ENCODE measurements around the gene TBCEL. TPM values are rescaled to one million over a fixed set of nuclear protein-coding genes. Genes with fewer than 3 reads are reported as not detected.
A peak's percentile ranks its signal among the peaks of the same experiment; 100 is the strongest.

The TBCEL gene
- total RNA-seq, 1 donor from 2014 or later: 31.2 TPM

DNA sequence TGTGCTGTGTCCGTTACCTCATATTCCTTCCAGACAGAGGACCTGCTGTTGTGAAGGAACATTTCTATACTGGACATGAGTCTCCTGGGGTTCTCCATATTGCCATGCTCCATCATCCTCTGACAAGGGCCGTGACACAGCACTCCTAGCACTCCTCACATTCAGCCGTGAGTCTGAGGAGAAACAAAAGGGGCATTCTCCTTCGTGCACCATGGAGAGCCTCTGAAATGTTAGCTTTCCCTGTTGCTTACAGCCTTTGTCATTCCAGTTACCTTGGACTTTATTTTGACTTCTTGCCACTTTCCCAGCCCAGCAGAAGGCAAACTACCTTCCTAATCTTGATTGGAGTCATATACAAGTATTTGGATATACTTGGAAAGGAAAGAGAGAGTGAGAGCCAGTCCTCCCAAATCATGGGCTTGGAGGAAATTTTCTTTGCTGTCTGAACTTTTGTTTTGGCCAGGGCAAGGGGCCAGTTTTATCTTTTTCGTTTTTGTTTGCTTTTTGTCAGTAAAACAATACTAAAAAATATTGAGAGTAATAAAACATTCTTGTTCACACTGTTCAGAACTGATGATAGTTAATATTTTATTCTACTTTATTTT is 48.0 kb downstream of the TBCEL start:
- H3K9me3 Mint-ChIP-seq (ENCODE audit: unreplicated experiment): no peaks in the 10 kb centered on the region
- peaks cover 18% of the 10 kb centered on the region for H3K36me3 Mint-ChIP-seq (ENCODE audit: low read depth, unreplicated experiment)
- H3K4me1 Mint-ChIP-seq (ENCODE audit: unreplicated experiment): peaks cover 10% of the 10 kb centered on the region
- TF ChIP-seq, protein P1, sequence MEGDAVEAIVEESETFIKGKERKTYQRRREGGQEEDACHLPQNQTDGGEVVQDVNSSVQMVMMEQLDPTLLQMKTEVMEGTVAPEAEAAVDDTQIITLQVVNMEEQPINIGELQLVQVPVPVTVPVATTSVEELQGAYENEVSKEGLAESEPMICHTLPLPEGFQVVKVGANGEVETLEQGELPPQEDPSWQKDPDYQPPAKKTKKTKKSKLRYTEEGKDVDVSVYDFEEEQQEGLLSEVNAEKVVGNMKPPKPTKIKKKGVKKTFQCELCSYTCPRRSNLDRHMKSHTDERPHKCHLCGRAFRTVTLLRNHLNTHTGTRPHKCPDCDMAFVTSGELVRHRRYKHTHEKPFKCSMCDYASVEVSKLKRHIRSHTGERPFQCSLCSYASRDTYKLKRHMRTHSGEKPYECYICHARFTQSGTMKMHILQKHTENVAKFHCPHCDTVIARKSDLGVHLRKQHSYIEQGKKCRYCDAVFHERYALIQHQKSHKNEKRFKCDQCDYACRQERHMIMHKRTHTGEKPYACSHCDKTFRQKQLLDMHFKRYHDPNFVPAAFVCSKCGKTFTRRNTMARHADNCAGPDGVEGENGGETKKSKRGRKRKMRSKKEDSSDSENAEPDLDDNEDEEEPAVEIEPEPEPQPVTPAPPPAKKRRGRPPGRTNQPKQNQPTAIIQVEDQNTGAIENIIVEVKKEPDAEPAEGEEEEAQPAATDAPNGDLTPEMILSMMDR (IDR thresholded peaks at IDR 0.05; ENCODE audit: unreplicated experiment): no peak
- no peak for DNase-seq (ENCODE audit: low spot score)
- peak overlapping the region; percentile 9 for H3K27ac Mint-ChIP-seq (ENCODE audit: unreplicated experiment)
- H3K4me3 Mint-ChIP-seq (ENCODE audit: unreplicated experiment): no peak overlapping the region
- no peaks in the 10 kb centered on the region for H3K27me3 Mint-ChIP-seq (ENCODE audit: unreplicated experiment)

DNA sequence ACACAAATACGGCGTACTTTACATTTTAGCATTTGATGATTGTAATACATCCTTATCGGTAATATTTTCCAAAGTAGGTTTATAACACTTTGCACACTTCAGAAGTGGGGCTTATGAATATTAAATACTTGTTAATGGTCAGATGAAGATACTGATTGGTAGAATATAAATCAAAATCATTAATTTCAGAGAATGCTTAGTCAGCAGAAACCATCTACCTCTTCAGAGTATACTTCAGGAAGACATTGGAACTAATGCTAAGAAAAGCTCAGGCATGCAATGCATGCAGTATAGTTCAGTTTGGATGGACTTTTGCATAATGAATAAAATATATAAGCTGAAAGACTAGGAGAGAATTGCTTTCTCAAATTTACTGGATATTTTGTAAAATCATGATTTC is 57.4 kb downstream of the TBCEL start:
- Mint-ChIP-seq H3K27ac (ENCODE audit: unreplicated experiment) (no peak overlapping the region), H3K36me3 (ENCODE audit: low read depth, unreplicated experiment) (no peaks in the 10 kb centered on the region), H3K4me1 (ENCODE audit: unreplicated experiment) (no peaks in the 10 kb centered on the region), H3K4me3 (ENCODE audit: unreplicated experiment) (no peak overlapping the region), H3K27me3 (ENCODE audit: unreplicated experiment) (no peaks in the 10 kb centered on the region), H3K9me3 (ENCODE audit: unreplicated experiment) (no peaks in the 10 kb centered on the region)
- TF ChIP-seq, protein P1 (IDR thresholded peaks at IDR 0.05; ENCODE audit: unreplicated experiment): no peak
- DNase-seq (ENCODE audit: low spot score): no peak

DNA sequence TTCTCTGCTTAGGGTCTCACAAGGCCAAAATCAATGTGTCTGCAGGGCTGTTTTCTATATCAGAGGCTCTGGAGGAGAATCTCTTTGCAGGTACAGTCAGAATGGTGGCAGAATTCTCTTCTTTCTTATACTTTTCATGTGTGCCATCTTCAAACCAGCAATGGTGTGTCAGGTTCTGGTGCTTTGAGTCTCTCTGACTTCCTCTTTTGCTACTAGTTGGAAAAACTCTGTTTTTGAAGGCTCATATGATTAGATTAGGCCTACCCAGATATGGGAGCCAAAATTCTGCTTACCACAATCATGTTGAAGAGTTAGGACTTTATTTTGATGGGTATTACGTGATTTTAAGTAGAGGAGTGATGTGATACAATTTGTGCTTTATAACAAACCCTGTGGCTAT is 58.3 kb downstream of the TBCEL start:
- Mint-ChIP-seq H3K9me3 (ENCODE audit: unreplicated experiment) (no peaks in the 10 kb centered on the region), H3K27me3 (ENCODE audit: unreplicated experiment) (no peaks in the 10 kb centered on the region), H3K4me1 (ENCODE audit: unreplicated experiment) (no peaks in the 10 kb centered on the region), H3K36me3 (ENCODE audit: low read depth, unreplicated experiment) (no peaks in the 10 kb centered on the region), H3K27ac (ENCODE audit: unreplicated experiment) (no peak overlapping the region), H3K4me3 (ENCODE audit: unreplicated experiment) (no peak overlapping the region)
- DNase-seq (ENCODE audit: low spot score): no peak
- TF ChIP-seq, protein P1 (IDR thresholded peaks at IDR 0.05; ENCODE audit: unreplicated experiment): no peak

DNA sequence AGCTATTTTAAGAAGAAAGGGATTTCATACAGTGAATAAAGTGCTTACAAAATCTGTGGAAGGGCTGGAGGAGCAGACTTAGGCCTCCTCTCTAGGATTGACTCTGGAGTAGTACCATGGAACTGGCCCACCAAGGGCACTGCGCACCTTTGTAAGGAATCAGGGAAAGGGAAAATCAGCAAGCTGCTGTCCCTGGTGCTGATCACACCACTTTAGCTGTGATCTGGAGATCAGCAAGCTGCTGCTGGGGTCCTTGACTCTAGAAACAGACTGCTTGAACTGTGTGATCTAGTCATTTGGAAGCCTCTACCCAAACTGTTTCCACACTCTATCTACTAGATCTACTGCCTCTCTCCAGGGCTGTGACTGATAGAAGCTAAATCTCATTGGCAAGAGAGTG is 58.8 kb downstream of the TBCEL start:
- Mint-ChIP-seq H3K36me3 (ENCODE audit: low read depth, unreplicated experiment) (no peaks in the 10 kb centered on the region), H3K4me3 (ENCODE audit: unreplicated experiment) (no peak overlapping the region), H3K27me3 (ENCODE audit: unreplicated experiment) (no peaks in the 10 kb centered on the region), H3K4me1 (ENCODE audit: unreplicated experiment) (no peaks in the 10 kb centered on the region), H3K9me3 (ENCODE audit: unreplicated experiment) (no peaks in the 10 kb centered on the region), H3K27ac (ENCODE audit: unreplicated experiment) (no peak overlapping the region)
- peak; percentile 27 for DNase-seq (ENCODE audit: low spot score)
- TF ChIP-seq, protein P1 (IDR thresholded peaks at IDR 0.05; ENCODE audit: unreplicated experiment): no peak

DNA sequence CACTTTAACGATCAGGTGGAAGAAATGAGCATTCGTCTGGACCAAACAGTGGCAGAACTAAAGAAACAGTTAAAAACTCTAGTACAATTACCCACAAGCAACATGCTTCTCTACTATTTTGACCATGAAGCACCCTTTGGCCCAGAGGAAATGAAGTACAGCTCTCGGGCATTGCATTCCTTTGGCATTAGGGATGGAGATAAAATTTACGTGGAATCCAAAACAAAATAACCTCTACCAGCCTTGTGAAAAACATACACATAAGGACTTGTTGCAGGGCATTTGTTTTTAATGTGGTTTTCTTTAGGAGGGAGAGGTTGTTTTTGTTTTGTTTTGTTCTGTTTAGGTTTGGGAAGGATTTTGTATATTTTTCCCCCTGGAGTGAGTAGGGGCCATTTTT is 63.0 kb downstream of the TBCEL start:
- H3K27ac Mint-ChIP-seq (ENCODE audit: unreplicated experiment): no peak overlapping the region

More for the DNA sequence above, 63.0 kb downstream of the TBCEL start:
- Mint-ChIP-seq H3K4me1 (ENCODE audit: unreplicated experiment) (no peaks in the 10 kb centered on the region), H3K27me3 (ENCODE audit: unreplicated experiment) (no peaks in the 10 kb centered on the region), H3K9me3 (ENCODE audit: unreplicated experiment) (no peaks in the 10 kb centered on the region), H3K4me3 (ENCODE audit: unreplicated experiment) (no peak overlapping the region), H3K36me3 (ENCODE audit: low read depth, unreplicated experiment) (peaks cover 3% of the 10 kb centered on the region)
- TF ChIP-seq, protein P1 (IDR thresholded peaks at IDR 0.05; ENCODE audit: unreplicated experiment): no peak
- DNase-seq (ENCODE audit: low spot score): no peak
